Umbilical cord (tissue), 2 donors: ENCODE results near the gene XPO6. TPM values are rescaled to one million over a fixed set of nuclear protein-coding genes. Genes with fewer than 3 reads are reported as not detected.

Experiments
- DNase-seq: peaks from one replicate; pipeline ENCODE4 v3.0.0-alpha.2; 2015; ENCODE audit warnings: low spot score
- total RNA-seq: library from RNA; depleted of rRNA; stranded (reverse); fragments of >200 nt; gene quantifications from one replicate; pipeline ENCODE4 v1.2.3, GENCODE V29; 2014; ENCODE audit warnings: low replicate concordance; ENCODE audit not compliant: insufficient read depth

Gene XPO6
- total RNA-seq, 1 donor from 2014 or later, result 140 TPM

DNA sequence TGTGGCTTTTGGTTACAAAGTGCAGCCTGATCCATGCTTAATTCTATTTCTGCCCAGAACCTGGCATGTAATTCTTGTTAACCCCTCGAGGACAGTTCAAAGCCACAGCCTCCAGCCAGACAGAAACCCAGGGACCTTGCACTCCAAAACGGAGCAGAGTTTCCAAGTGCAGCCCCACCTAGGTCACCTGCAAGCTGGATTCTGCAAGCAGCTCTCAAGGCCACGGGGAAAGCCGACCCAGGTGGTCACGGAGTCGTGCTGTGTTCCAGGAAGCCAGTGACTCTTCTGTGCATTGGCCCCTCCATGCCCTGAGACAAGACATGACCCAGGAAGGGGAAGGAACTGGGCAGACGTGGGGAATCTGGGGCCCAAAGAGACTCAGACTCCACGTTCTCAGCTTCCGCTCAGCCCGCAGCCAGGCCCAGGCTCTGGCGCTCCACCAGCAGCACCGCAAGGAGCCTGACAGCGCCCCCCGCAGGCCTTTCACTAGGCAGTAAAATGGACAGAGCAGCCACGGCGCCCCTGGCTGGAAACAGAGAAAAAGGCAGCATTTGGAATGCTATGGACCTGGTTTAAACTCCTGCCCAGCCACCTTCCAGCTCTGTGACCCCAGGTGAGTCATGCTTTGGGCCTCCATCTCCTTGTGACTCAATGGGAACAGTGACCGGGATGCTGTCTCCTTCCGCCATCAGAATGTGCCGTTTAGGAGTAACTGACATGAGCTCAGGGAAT is 121.0 kb downstream of the XPO6 start:
- no peak for DNase-seq

DNA sequence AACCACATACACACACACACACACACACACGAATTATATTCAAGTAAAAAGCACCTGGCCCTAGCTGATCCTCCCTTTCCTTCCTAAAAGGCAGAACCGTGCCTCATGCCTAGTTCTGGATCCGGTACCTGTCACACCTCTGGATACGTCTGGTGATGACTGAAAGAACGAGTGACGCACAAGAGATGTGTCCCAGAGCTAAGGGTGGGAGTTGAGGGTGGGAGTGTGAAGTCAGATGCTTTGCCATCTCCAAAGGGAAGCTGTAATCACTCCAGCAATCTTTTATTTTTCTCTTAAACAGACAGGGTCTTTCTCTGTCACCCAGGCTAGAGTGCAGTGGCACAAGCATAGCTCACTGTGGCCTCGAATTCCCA is 121.8 kb downstream of the XPO6 start:
- DNase-seq, result no peak

- DNase-seq, result no peak
Observed at GRCh38 chr16:28089205-28089991, 122.4 kb downstream of the XPO6 start.

DNA sequence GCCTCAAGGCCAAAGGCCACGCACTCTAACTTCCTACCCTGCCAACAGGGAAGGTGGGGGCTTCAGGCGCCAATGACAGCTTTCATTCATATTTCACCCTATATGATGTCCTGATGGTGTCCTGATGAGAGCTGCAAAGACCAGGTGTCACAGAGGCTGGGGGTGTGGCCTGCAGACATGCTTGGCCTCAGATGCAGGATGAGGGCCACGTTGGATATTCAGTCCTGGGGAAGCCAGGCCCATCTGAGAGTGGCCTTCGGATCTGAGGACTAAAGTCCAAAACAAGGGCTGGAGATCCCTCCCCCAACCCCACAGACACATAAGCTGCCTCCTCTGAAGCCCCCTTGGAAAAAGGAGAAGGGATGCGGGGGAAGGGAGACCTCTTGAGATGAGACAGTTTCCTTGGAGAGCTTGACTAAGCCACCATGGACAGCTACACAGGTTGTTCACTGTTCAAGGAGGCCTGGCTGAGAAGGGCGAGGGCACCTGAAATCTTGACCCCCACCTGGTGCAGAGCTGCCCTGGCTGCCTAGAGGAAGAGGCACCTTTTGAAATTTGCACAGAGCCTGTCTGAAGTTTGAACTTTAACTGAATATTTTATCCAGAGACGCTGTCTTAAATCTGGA is 124.0 kb downstream of the XPO6 start:
- no peak for DNase-seq

DNA sequence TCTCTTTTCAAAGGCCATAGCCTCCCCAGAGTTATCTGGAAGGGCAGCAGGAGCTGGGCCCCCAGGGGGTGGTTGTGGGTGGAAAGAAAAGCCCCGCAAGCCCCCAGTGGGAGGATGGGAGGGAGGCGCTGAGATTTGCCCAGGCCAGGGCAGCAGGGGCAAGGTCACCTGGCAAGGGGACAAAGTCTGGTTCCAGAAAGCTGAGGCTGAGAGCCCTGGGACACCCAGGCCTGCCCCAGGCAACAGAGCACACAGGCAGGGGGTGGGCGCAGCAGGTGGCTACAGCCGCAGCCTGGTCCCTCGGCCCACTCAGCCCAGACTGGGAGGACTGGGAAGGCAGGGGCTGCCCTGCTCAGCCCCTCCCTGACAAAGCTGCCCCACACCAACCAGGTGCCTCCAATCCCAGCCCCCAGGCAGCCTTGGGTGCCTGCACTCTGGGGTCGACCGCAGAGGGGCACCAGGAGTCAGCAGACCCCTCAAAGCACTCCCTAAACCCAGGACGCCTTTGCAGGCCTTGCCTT is 124.6 kb downstream of the XPO6 start:
- no peak for DNase-seq

- no peak for DNase-seq
Observed at GRCh38 chr16:28086186-28087139, 125.3 kb downstream of the XPO6 start.

- DNase-seq, result no peak
Observed at GRCh38 chr16:28085389-28086171, 126.2 kb downstream of the XPO6 start.

GRCh38 chr16:28084209-28084608 is 127.6 kb downstream of the XPO6 start:
- no peak for DNase-seq

DNA sequence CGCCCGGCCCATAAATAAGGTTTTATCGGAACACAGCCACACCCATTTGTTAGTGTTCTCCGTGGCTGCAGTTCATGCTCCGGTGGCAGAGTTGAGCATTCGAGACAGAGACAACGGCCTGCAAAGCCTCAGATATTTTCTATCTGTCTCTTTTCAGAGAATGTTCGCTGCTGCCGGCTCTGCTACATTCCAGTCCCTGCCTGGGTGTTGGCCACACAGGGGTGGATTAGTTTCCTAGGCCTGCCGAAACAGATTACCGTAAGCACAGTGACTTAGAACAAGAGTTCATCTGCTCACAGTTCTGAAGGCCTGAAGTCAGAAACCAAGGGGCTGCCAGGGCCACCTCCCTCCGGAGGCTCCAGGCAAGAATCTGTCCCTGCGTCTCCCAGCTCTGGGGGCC is 129.1 kb downstream of the XPO6 start:
- peak; percentile 96 for DNase-seq

GRCh38 chr16:28081391-28081968 is 130.3 kb downstream of the XPO6 start:
- no peak for DNase-seq

DNA sequence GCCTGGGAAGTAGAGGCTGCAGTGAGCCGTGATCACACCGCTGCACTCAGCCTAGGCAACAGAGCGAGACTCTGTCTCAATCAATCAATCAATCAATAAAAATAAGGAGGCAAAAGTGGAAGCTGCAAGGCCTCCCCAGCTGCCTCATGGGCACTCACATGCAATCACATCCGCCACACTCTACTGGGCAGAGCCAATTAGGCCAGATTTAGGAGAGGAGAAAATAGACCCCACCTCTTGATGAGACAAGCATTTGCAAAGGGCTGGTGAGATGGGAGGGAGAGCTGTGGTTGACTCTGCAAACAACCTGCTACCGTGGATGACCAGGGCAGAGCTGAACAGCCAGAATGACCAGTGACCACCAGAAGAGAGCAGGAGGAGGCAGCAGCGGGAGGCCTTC is 133.5 kb downstream of the XPO6 start:
- no peak for DNase-seq

DNA sequence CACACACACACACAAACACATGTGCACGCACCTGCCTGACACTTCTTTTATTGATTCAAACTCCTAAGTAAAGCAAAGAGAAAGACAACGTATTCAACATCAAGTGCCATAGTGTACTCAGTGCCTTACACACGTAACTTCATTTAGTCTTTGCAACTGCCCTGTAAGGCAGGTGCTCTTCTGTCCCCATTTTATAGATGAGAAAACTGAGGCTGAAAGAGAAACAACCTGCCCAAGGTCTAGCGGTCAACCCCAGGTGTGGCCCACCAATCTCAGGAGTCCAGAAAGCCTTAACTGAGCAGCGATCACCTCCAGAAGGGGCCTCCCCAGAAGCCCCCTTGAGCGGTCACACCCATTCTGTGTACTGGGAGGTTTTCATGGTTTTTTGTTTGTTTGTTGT is 137.9 kb downstream of the XPO6 start:
- no peak for DNase-seq

- DNase-seq, result no peak
Observed at GRCh38 chr16:28072087-28072486, 139.7 kb downstream of the XPO6 start.

DNA sequence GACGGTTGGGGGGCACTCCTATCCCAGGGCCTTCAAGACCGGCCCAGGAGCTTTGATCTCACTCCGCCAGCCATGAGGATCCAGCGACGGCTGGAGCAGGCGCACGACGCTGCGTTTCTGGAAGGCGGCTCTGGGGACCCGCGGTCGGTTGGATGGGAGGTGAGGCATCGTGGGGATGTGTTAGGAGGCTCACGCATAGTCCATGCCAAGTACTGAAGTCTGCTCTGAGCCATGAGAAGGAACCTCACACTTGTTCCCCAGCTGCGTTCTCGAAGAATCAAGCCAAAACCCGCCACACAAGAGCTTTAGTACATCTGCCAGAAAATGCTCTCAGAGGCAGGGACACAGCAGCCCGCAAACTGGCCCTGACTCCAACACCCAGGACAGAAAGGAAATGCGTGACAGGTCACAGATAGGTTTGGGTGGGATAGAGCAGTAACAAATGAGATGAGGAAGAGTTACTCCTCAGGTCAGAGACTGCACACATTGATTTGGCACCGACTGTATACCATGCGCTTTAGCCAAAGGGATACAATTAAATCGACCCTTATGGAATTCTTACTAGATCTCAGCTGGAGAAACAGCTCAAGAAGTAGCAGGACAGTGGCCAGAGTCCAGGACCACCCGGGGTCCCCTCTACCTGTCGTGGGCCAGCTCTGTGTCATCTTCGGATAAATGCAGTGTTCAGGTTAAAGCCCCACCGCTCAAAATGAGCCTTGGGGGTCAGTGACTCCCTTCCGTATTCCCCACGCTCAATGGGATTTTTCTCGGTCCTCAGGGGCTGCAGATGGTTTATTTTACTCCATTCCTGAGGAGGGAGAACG is 141.6 kb downstream of the XPO6 start:
- no peak for DNase-seq

DNA sequence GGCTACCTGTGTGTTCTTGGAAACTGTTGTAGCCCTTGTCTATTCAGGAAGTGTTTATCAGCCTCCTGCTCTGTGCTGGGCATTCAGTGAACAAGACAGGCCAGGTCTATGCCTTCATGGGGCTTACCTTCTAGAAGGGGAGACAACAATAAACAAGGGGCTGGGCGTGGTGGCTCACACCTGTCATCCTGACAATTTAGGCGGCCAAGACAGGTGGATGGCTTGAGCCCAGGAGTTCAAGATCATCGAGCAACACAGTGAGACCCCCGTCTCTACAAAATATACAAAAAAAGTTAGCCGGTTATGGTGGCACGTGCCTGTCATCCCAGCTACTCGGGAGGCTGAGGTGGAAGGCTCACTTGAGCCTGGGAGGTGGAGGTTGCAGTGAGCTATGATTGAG is 142.8 kb downstream of the XPO6 start:
- DNase-seq, result no peak

DNA sequence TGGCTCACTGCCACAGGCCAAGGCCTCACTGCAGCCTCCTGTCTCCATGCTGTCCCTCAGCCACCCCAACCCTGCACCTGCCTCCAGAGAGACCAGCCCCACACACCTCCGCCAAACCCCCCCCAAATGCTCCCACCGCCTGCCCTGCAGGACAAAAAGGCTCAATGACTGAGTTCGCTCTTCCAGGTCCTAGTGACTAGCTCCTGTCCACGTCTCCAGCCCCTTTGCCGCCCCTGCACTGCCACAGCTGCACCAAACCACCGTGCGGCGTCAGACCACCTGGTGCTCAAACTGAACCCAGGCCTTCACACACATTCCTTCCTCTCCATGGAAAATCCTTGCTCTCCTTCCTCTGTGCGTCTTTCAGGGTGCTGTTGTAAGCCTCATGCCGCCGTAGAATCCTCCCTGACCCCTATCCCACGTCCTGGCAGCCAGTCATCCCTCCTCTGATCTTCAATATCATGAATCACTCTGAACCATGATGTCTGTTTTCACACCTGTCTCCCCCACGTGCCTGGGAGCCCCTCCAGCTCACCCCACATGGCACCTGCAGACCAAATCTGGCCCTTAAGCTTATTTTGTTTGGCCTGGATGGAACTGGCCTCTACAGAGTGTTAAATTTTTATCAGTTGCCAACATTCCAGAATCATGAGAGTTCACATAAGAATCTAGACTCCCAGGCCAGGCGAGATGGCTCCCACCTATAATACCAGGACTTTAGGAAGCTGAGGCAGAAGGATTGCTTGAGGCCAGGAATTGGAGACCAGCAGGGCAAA is 144.0 kb downstream of the XPO6 start:
- no peak for DNase-seq

- DNase-seq, result no peak
Observed at GRCh38 chr16:28064706-28065249, 147.0 kb downstream of the XPO6 start.

DNA sequence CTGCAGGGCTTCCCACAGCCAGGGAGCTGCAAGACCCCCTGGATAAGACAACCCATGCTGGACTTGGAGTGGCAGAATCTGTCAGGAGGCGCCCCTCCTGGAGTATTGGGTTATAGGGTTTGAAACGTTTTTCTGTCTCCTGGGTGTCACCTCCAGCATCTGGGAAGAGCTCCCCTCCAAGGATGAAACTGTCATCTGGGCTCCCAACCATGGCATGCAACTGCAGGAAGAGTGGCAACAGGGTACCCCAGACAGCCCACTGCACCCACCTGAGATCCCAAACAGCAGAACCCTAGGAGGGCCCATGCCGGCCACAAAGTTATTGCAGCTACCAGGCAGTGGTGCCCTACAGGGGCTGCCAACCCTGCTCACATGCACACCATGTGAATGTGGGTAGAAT is 147.6 kb downstream of the XPO6 start:
- DNase-seq, result no peak
